LNCAP (cell line): ENCODE results near the gene GLIS2.

Experiments
- TF ChIP-seq, protein P1 (sequence below): fragments of 450-650 bp; IDR thresholded peaks from 2 replicates; pipeline ENCODE4 v1.5.1; 2017; ENCODE audit warnings: mild to moderate bottlenecking

Gene GLIS2

DNA sequence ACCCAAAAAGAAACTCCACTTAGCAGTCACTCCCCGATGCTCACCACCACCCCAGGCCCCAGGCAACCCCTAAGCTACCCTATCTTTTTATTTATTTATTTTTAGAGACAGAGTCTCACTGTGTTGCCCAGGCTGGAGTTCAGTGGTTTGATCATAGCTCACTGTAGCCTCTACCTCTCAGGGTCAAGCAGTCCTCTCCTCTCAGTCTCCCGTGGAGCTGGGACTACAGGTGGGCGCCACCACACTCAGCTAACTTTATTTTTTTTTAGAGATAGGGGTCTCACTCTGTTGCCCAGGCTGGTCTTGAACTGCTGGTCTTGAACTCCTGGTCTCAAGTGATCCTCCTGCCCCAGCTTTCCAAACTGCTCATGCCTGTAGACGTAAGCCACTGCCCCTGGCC is 14.7 kb upstream of the GLIS2 start:
- TF ChIP-seq, protein P1, sequence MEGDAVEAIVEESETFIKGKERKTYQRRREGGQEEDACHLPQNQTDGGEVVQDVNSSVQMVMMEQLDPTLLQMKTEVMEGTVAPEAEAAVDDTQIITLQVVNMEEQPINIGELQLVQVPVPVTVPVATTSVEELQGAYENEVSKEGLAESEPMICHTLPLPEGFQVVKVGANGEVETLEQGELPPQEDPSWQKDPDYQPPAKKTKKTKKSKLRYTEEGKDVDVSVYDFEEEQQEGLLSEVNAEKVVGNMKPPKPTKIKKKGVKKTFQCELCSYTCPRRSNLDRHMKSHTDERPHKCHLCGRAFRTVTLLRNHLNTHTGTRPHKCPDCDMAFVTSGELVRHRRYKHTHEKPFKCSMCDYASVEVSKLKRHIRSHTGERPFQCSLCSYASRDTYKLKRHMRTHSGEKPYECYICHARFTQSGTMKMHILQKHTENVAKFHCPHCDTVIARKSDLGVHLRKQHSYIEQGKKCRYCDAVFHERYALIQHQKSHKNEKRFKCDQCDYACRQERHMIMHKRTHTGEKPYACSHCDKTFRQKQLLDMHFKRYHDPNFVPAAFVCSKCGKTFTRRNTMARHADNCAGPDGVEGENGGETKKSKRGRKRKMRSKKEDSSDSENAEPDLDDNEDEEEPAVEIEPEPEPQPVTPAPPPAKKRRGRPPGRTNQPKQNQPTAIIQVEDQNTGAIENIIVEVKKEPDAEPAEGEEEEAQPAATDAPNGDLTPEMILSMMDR = no peak

DNA sequence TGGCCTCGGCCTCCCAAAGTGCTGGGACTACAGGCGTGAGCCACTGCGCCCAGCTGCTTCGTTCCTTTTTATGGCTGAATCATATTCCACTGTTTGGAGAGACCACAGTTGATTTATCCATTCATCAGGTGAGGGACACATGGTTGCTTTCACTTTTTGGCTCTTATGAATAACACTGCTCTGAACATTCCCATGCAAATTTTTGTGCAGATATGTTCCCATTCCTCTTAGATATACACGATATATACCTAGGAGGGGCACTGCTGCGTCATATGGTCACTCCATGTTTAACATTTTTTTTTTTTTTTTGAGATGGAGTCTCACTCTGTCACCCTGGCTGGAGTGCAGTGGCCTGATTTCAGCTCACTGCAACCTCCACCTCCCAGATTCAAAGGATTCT is 13.9 kb upstream of the GLIS2 start:
- TF ChIP-seq, protein P1 = no peak

DNA sequence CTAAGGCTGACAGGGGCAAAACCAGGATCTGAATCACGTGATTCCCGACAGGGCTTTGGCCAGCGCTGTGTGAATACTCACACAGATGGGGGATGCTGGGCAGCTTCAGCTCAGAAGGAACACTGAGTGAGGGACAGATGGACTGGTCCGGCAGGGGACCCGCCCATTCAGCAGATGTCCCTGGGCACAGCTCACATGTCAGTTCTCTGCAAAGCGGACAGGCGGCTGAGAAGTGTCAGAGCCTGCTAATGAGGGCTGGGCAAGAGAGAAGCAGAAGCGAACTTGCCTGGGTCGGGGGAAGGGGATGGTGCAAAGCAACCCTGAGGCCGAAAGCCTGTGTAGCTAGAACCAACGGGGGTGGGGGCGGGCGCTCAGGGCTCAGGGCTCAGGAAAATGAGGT is 11.9 kb upstream of the GLIS2 start:
- TF ChIP-seq, protein P1 = no peak

DNA sequence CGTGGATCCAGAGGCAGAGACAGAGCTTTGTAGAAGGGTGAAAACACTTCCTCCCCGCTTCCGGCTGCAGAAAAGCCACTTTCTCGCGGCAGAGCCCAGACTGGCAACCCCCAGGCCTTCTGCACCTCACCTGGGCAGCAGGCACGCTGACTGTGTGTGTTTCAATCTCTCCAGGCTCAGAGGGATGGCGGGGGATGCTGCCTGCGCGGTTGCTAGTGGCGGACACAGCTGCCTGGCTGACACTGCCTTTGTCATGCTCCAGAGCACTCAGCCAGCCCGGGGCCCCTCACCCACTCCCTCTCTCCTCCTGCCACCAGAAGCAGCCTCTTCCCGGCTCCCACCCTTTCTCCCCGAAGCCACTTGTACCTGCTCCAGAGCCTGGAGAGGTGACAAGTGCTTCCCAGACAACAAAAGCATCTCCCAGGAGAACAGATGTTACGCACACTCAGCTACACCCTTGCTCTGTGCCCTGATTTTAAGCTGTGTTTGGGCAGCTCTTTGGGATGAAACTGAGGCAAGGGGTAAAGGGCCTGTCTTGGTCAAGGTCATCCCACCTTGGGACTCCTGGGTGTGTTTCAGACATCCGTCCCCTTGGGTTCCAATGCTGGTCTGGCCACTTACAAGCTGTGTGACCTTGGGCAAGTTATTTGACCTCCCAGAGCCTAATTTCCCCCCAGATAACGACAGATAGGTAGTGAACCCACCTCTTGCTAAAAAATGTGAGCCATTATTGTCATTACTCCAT is 9.2 kb upstream of the GLIS2 start:
- TF ChIP-seq, protein P1 = no peak

DNA sequence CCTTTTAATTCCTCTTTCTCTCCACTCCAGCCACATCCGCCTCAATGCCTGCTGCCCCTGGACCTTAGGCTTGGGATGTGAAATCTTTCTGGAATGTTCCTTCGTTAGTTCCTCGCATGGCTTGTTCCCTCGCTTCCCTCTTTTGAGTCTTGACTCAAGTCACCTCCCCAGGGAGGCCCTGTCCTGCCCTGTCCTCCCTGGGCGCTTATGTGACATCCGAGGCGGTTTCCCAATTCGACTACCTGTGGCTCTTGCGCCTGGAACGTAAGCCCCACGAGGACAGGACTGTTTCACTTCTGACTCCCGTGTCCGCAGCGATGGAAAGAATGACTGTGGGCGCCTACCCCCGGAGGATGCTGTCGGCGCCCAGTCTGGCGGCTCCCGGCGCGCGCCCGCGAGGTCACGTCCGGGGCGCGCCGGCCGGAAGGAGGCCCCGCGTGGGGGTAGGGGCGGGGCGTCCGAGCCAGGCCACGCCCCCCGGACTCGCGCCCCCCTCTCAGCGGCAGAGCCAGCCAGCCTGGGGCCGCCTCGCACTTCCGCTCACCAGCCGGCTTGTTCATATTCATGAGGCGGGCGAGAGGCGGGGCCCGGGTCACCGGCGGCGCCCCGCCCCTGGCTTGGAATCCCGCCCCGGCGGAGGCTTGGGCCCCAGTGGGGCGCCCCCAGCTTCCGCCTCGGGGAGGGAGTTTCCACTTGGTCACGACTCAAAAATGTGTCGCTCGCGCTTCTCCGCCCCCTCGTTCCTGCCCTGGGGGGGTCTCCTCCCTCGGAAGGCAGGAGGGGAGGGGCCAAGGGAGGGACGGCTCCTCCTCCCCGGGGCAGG is 8.4 kb upstream of the GLIS2 start:
- TF ChIP-seq, protein P1 = no peak

DNA sequence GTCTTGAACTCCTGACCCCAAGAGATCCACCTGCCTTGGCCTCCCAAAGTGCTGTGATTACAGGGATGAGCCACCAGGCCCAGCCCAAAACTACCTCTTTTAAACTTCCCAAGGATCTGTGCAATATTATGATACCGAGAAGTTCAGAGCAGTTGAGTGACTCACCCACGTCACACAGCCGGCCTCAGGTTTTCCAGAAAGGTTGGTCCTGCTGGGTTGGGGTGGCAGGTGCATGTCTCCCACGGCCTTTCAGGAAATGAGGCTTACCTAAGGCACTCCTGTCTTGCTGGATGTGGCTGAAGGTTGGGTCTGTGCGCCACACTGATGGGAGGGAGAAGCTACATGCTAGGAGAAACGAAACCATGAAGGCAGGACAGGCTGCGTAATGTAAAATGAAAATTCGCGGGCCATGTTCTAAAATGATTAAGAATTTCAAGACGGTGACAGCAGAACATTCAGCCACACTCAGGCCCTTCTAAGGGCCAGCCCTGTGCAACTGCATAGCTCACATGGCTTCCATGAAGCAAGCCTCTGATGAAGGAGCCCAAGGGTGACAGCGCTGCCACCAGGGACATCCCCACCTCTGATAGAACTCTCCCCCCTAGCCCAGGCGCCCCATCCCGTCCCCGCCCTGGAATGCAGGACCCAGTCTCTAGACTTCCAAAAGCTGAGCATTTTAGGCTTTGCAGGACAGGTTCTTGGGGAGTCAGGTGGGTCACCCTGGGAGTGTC is 6.6 kb upstream of the GLIS2 start:
- TF ChIP-seq, protein P1 = no peak

DNA sequence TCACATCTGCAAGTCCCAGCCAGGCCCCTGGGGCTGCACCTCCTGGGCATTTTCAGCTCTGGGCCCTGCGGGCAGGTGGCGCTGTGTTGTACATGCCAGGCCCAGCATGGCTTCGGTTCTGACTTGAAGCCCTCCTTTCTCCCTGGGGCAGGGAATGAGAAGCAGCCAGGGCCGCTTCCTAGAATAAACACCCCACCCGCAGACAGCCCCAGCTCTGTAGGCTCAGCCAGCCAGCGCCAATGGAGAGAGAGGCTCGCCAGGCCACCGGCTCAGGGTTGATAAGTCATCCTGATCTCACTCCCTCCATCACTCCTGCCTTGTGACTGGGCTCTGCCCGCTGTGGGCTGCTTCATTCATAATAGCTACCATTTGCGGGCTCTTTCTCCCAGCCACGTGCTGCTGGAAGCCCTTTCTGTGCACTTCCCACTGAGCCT is 6.0 kb upstream of the GLIS2 start:
- TF ChIP-seq, protein P1 = no peak
